H9 (cell line): ENCODE results near the gene DENND10. TPM values are rescaled to one million over a fixed set of nuclear protein-coding genes. Genes with fewer than 3 reads are reported as not detected.

ENCODE experiments used
- DNase-seq: peaks from one replicate; pipeline ENCODE4 v3.0.0-alpha.2; 2017
- H2AFZ ChIP-seq: one replicate; pipeline ENCODE4 v1.6.1; 2013; ENCODE audit warnings: mild to moderate bottlenecking, low read length, control low read depth, moderate library complexity
- H2AK5ac ChIP-seq: 2 replicates; pipeline ENCODE4 v1.6.1; 2013; ENCODE audit warnings: low read length, control low read depth, mixed read lengths; ENCODE audit not compliant: insufficient read length
- H2BK120ac ChIP-seq: one replicate; pipeline ENCODE4 v1.6.1; 2013; ENCODE audit warnings: low read depth, mild to moderate bottlenecking, low read length, control low read depth, inconsistent platforms; ENCODE audit not compliant: poor library complexity, severe bottlenecking
- H2BK12ac ChIP-seq: 2 replicates; pipeline ENCODE4 v1.6.1; 2013; ENCODE audit warnings: low read length, control low read depth, mixed read lengths, low read depth; ENCODE audit not compliant: insufficient read length
- H2BK15ac ChIP-seq: 2 replicates; pipeline ENCODE4 v1.6.1; 2013; ENCODE audit warnings: low read depth, low read length, control low read depth
- H2BK20ac ChIP-seq: one replicate; pipeline ENCODE4 v1.6.1; 2013; ENCODE audit warnings: low read depth, mild to moderate bottlenecking, low read length, control low read depth, inconsistent platforms; ENCODE audit not compliant: poor library complexity, severe bottlenecking
- H2BK5ac ChIP-seq: 2 replicates; pipeline ENCODE4 v1.6.1; 2013; ENCODE audit warnings: low read length, control low read depth, mixed read lengths; ENCODE audit not compliant: insufficient read length
- H3K14ac ChIP-seq: 2 replicates; pipeline ENCODE4 v1.6.1; 2013; ENCODE audit warnings: low read length, control low read depth; ENCODE audit not compliant: insufficient read depth
- H3K18ac ChIP-seq: 2 replicates; pipeline ENCODE4 v1.6.1; 2013; ENCODE audit warnings: low read depth, mild to moderate bottlenecking, mixed read lengths, low read length, control low read depth; ENCODE audit not compliant: insufficient read length
- H3K23ac ChIP-seq: 2 replicates; pipeline ENCODE4 v1.6.1; 2013; ENCODE audit warnings: low read length, control low read depth, mixed read lengths, low read depth; ENCODE audit not compliant: insufficient read length
- H3K23me2 ChIP-seq: 2 replicates; pipeline ENCODE4 v1.6.1; 2013; ENCODE audit warnings: low read depth, mild to moderate bottlenecking, mixed read lengths, low read length, control low read depth; ENCODE audit not compliant: insufficient read length, poor library complexity, severe bottlenecking
- H3K27ac ChIP-seq: 2 replicates; pipeline ENCODE4 v1.5.1; 2013; ENCODE audit warnings: low read length, control low read depth, mixed read lengths, low read depth; ENCODE audit not compliant: insufficient read length
- H3K27me3 ChIP-seq: 2 replicates; pipeline ENCODE4 v1.6.1; 2013; ENCODE audit warnings: low read length, control low read depth, inconsistent platforms; ENCODE audit not compliant: insufficient read depth
- H3K4ac ChIP-seq: 2 replicates; pipeline ENCODE4 v1.6.1; 2013; ENCODE audit warnings: low read depth, mild to moderate bottlenecking, control low read depth, inconsistent platforms, low read length, moderate library complexity
- H3K4me1 ChIP-seq: 2 replicates; pipeline ENCODE4 v1.6.1; 2013; ENCODE audit warnings: low read length, control low read depth, inconsistent platforms; ENCODE audit not compliant: insufficient read depth
- H3K4me2 ChIP-seq: 2 replicates; pipeline ENCODE4 v1.6.1; 2013; ENCODE audit warnings: low read length, control low read depth, mixed read lengths; ENCODE audit not compliant: insufficient read length, insufficient read depth
- H3K56ac ChIP-seq: 2 replicates; pipeline ENCODE4 v1.6.1; 2013; ENCODE audit warnings: low read depth, mild to moderate bottlenecking, mixed read lengths, low read length, control low read depth; ENCODE audit not compliant: insufficient read length
- H3K79me1 ChIP-seq: 2 replicates; pipeline ENCODE4 v1.6.1; 2013; ENCODE audit warnings: low read depth, mild to moderate bottlenecking, moderate library complexity, low read length, control low read depth, inconsistent platforms; ENCODE audit not compliant: insufficient read depth, poor library complexity, severe bottlenecking
- H3K79me2 ChIP-seq: 2 replicates; pipeline ENCODE4 v1.6.1; 2013; ENCODE audit warnings: low read length, control low read depth, inconsistent platforms; ENCODE audit not compliant: insufficient read depth
- H3K9ac ChIP-seq: 2 replicates; pipeline ENCODE4 v1.6.1; 2013; ENCODE audit warnings: low read length, control low read depth, mixed read lengths; ENCODE audit not compliant: insufficient read length; ENCODE audit errors: extremely low read depth
- H3K9me3 ChIP-seq: one replicate; pipeline ENCODE4 v1.6.1; 2013; ENCODE audit warnings: low read depth, low read length, inconsistent platforms; ENCODE audit not compliant: control insufficient read depth
- H3T11ph ChIP-seq: one replicate; pipeline ENCODE4 v1.6.1; 2013; ENCODE audit warnings: mild to moderate bottlenecking, low read length, control low read depth, inconsistent platforms
- H4K20me1 ChIP-seq: one replicate; pipeline ENCODE4 v1.6.1; 2013; ENCODE audit not compliant: control insufficient read depth, insufficient read length, insufficient read depth
- H4K5ac ChIP-seq: 2 replicates; pipeline ENCODE4 v1.6.1; 2013; ENCODE audit warnings: low read depth, mild to moderate bottlenecking, mixed read lengths, low read length, control low read depth; ENCODE audit not compliant: insufficient read length
- H4K8ac ChIP-seq: replicated peaks from 2 replicates; pipeline ENCODE4 v1.6.1; 2013; ENCODE audit warnings: low read length, control low read depth, mixed read lengths, low read depth; ENCODE audit not compliant: insufficient read length
- H4K91ac ChIP-seq: 2 replicates; pipeline ENCODE4 v1.6.1; 2013; ENCODE audit warnings: low read depth, mild to moderate bottlenecking, moderate library complexity, mixed read lengths, low read length, control low read depth; ENCODE audit not compliant: insufficient read length
- H3K27ac Mint-ChIP-seq, 3 experiments: 2 replicates in 2 of 3; 3 replicates in 1 of 3; pipeline ENCODE4 v1.8.0; 2020 to 2021; ENCODE audit warnings: mixed read lengths in 3 of 3, mild to moderate bottlenecking in 1 of 3, moderate library complexity in 1 of 3
- H3K27me3 Mint-ChIP-seq: 2 replicates; pipeline ENCODE4 v1.8.0; 2021; ENCODE audit warnings: low read depth, mild to moderate bottlenecking, moderate library complexity, mixed read lengths
- H3K36me3 Mint-ChIP-seq, 3 experiments: 2 replicates in 2 of 3; 3 replicates in 1 of 3; pipeline ENCODE4 v1.8.0; 2020 to 2021; ENCODE audit warnings: low read depth in 3 of 3, mixed read lengths in 3 of 3; ENCODE audit not compliant: insufficient read depth in 1 of 3
- H3K4me1 Mint-ChIP-seq, 2 experiments: 2 replicates each; pipeline ENCODE4 v1.8.0; 2020; ENCODE audit warnings: mixed read lengths in 2 of 2
- H3K4me3 Mint-ChIP-seq, 2 experiments: 2 replicates in 1 of 2; 3 replicates in 1 of 2; pipeline ENCODE4 v1.8.0; 2020 to 2021; ENCODE audit warnings: mild to moderate bottlenecking in 2 of 2, mixed read lengths in 2 of 2, moderate library complexity in 1 of 2
- H3K9me3 Mint-ChIP-seq, 2 experiments: 2 replicates in 1 of 2; 3 replicates in 1 of 2; pipeline ENCODE4 v1.8.0; 2020; ENCODE audit warnings: mild to moderate bottlenecking in 2 of 2, mixed read lengths in 2 of 2, moderate library complexity in 1 of 2
- CTCF ChIP-seq: fragments of 200-600 bp; sonication (generic); conservative IDR thresholded peaks from 3 replicates; pipeline ENCODE4 v1.8.0; 2021; ENCODE audit warnings: antibody characterized with exemption, mild to moderate bottlenecking
- WGBS: extraction: QIAGEN DNeasy Blood & Tissue Kit; methylation state at CpG from one replicate; pipeline ENCODE4 v1.1.7; 2013; ENCODE audit warnings: missing lambda C conversion rate, low lambda C conversion rate, mixed read lengths; ENCODE audit not compliant: insufficient read length; ENCODE audit errors: extremely low coverage; 5-methylcytosine and 5-hydroxymethylcytosine counted together
- total RNA-seq: library from RNA; stranded (reverse); gene quantifications from 2 replicates; pipeline ENCODE4 v1.2.1, GENCODE V29; 2021

The DENND10 gene
- total RNA-seq, 1 experiment from 2014 or later = 63.2 TPM

GRCh38 chr10:119166118-119166500, 62.2 kb downstream of the DENND10 start:
- Histone ChIP-seq H4K5ac (no peak overlapping the region), H3K9me3 (no peaks in the 10 kb centered on the region), H2BK120ac (no peak overlapping the region), H2BK12ac (no peak overlapping the region), H4K8ac (no peak overlapping the region), H3K9ac (peak overlapping the region; percentile 46), H2AK5ac (no peak overlapping the region), H2AFZ (no peak overlapping the region), H4K91ac (no peak overlapping the region), H2BK15ac (no peak overlapping the region), H2BK20ac (no peak overlapping the region), H3K56ac (no peak overlapping the region), H3K4me1 (no peaks in the 10 kb centered on the region), H3K23me2 (peaks cover 5% of the 10 kb centered on the region), H3K4me2 (peak overlapping the region; percentile 92), H3K79me2 (no peaks in the 10 kb centered on the region), H3T11ph (no peak overlapping the region), H3K27me3 (no peaks in the 10 kb centered on the region), H3K79me1 (no peaks in the 10 kb centered on the region), H3K27ac (no peak overlapping the region), H3K23ac (no peak overlapping the region), H2BK5ac (no peak overlapping the region), H3K18ac (no peak overlapping the region), H4K20me1 (no peaks in the 10 kb centered on the region), H3K4ac (no peak overlapping the region), H3K14ac (peak overlapping the region; percentile 39; the same call in 1 of the 2 replicates)
- no peak for DNase-seq
- H3K36me3 Mint-ChIP-seq = peaks cover 20 to 48% (median 34%) of the 10 kb centered on the region in 3 experiments
- peak overlapping the region in 1 of 3 experiments; percentile 93; a peak in 1 of 7 replicates for H3K27ac Mint-ChIP-seq
- H3K4me1 Mint-ChIP-seq = peaks cover 13 to 22% of the 10 kb centered on the region in 2 experiments
- TF ChIP-seq CTCF = no peak
- H3K9me3 Mint-ChIP-seq = no peaks in the 10 kb centered on the region
- no peaks in the 10 kb centered on the region for H3K27me3 Mint-ChIP-seq
- no CpG with 5 or more reads among the region's 7 CpGs for WGBS
- H3K4me3 Mint-ChIP-seq = peak overlapping the region; percentile 83 to 88
